HEK293T (cell line): ENCODE measurements around the gene CPA4.

Experiments
- ARNT ChIP-seq: fragments of 450-650 bp; IDR thresholded peaks from 2 replicates; pipeline ENCODE4 v1.6.1; 2017; ENCODE audit warnings: mild to moderate bottlenecking
- BHLHE40 ChIP-seq: fragments of 450-650 bp; IDR thresholded peaks from 2 replicates; pipeline ENCODE4 v1.6.1; 2016; ENCODE audit warnings: mild to moderate bottlenecking, moderate library complexity, borderline replicate concordance
- ELF4 ChIP-seq: fragments of 450-650 bp; IDR thresholded peaks from 2 replicates; pipeline ENCODE4 v1.6.1; 2017; ENCODE audit warnings: antibody characterized with exemption
- FOXA1 ChIP-seq: fragments of 450-650 bp; IDR thresholded peaks from 2 replicates; pipeline ENCODE4 v1.6.1; 2016; ENCODE audit warnings: mild to moderate bottlenecking
- FOXK2 ChIP-seq: fragments of 450-650 bp; IDR thresholded peaks from 2 replicates; pipeline ENCODE4 v1.6.1; 2016; ENCODE audit warnings: mild to moderate bottlenecking
- FOXM1 ChIP-seq: fragments of 450-650 bp; IDR thresholded peaks from 2 replicates; pipeline ENCODE4 v1.6.1; 2017; ENCODE audit warnings: mild to moderate bottlenecking, borderline replicate concordance
- L3MBTL2 ChIP-seq: fragments of 450-650 bp; conservative IDR thresholded peaks from 2 replicates; pipeline ENCODE4 v1.6.1; 2016; ENCODE audit warnings: mild to moderate bottlenecking
- LEF1 ChIP-seq: fragments of 450-650 bp; IDR thresholded peaks from 2 replicates; pipeline ENCODE4 v1.6.1; 2017; ENCODE audit warnings: mild to moderate bottlenecking, borderline replicate concordance
- NFRKB ChIP-seq: fragments of 450-650 bp; IDR thresholded peaks from 2 replicates; pipeline ENCODE4 v1.6.1; 2016; ENCODE audit warnings: mild to moderate bottlenecking, moderate library complexity
- PKNOX1 ChIP-seq: fragments of 450-650 bp; IDR thresholded peaks from 2 replicates; pipeline ENCODE4 v1.6.1; 2016
- SP1 ChIP-seq: fragments of 450-650 bp; IDR thresholded peaks from 2 replicates; pipeline ENCODE4 v1.6.1; 2017
- SUZ12 ChIP-seq: fragments of 450-650 bp; IDR thresholded peaks from 2 replicates; pipeline ENCODE4 v1.6.1; 2016; ENCODE audit warnings: mild to moderate bottlenecking
- ZNF384 ChIP-seq: fragments of 450-650 bp; IDR thresholded peaks from 2 replicates; pipeline ENCODE4 v1.6.1; 2016

- TF ChIP-seq FOXK2 (no peak), L3MBTL2 (no peak), ARNT (no peak), FOXM1 (no peak), BHLHE40 (no peak), ELF4 (no peak), PKNOX1 (no peak), NFRKB (no peak), SUZ12 (no peak), FOXA1 (no peak), SP1 (no peak), LEF1 (no peak), ZNF384 (no peak)
Observed at GRCh38 chr7:130301501-130302020, 8.6 kb downstream of the CPA4 start.
